Left colon (tissue), 2 donors: ENCODE results near the gene AMBP. TPM values are rescaled to one million over a fixed set of nuclear protein-coding genes. Genes with fewer than 3 reads are reported as not detected.

Experiments used
- ATAC-seq: fragments of 200-7000 bp; cut with Tn5 transposase; one replicate; pipeline ENCODE4 v1.9.1; 2020; ENCODE audit warnings: mild to moderate bottlenecking, moderate library complexity
- DNase-seq, 2 donors: peaks; one replicate each; pipeline ENCODE4 v3.0.0-alpha.2; 2020
- intact Hi-C, 2 donors: fragments of 100-400 bp; cut with DNase I in 1 of 2; cut with micrococcal nuclease in 1 of 2; formaldehyde crosslinking; loops; one replicate each; pipeline versions ENCODE4 v1.11.2 to v1.14.0; 2022; cut with DNase I, micrococcal nuclease
- total RNA-seq, 2 donors: library from RNA; stranded (reverse); fragmentation: NEBNext Ultra II Directional; extraction: Animal tissue kit (Norgen Biotek cat#: 25700); gene quantifications; one replicate each; pipeline ENCODE4 v1.2.1, GENCODE V29; 2021
- donor health status: DM: no; HTN: no; CAD: no.
- donor health status: DM: yes; HTN: yes; CAD: no.

The AMBP gene
- total RNA-seq, 2 donors from 2014 or later: 0.39 to 0.64 TPM

- DNase-seq (no peak), ATAC-seq (no peak)
- intact Hi-C loops: no loop called here
These were observed 50.1 kb downstream of the AMBP start for GRCh38 chr9:114027863-114028465.

GRCh38 chr9:114027159-114027862 is 50.8 kb downstream of the AMBP start:
- intact Hi-C loops: no loop called here
- DNase-seq (no peak), ATAC-seq (no peak)

- no peak for ATAC-seq
- no peak for DNase-seq
These were observed 51.8 kb downstream of the AMBP start for GRCh38 chr9:114026335-114026734.

GRCh38 chr9:114025760-114026159 is 52.3 kb downstream of the AMBP start:
- ATAC-seq (no peak), DNase-seq (no peak)
- intact Hi-C loops: no loop called here

More at GRCh38 chr9:114026335-114026734, 51.8 kb downstream of the AMBP start:
- intact Hi-C loops: no loop called here

- no peak for DNase-seq
- intact Hi-C loops: no loop called here
- no peak for ATAC-seq
These were observed 52.8 kb downstream of the AMBP start for GRCh38 chr9:114025196-114025753.

GRCh38 chr9:114023961-114024360 is 54.1 kb downstream of the AMBP start:
- DNase-seq (no peak), ATAC-seq (no peak)
- intact Hi-C loops: no loop called here

- intact Hi-C loops: no loop called here
These were observed 56.5 kb downstream of the AMBP start for GRCh38 chr9:114021578-114021977.

GRCh38 chr9:114017741-114018715 is 60.1 kb downstream of the AMBP start:
- intact Hi-C loops: no loop called here
- DNase-seq (no peak), ATAC-seq (no peak)

More at GRCh38 chr9:114021578-114021977, 56.5 kb downstream of the AMBP start:
- DNase-seq (no peak), ATAC-seq (no peak)

GRCh38 chr9:114016629-114017423 is 61.3 kb downstream of the AMBP start:
- no peak for ATAC-seq
- intact Hi-C loops: no loop called here
- DNase-seq: peak in 1 of 2 donors; percentile 10

GRCh38 chr9:114016101-114016500 is 62.0 kb downstream of the AMBP start:
- DNase-seq (peak in 1 of 2 donors; percentile 15), ATAC-seq (no peak)
- intact Hi-C loops: no loop called here

GRCh38 chr9:114015607-114016006 is 62.5 kb downstream of the AMBP start:
- ATAC-seq (no peak), DNase-seq (no peak)
- intact Hi-C loops: no loop called here

- DNase-seq (no peak), ATAC-seq (no peak)
- intact Hi-C loops: no loop called here
These were observed 64.1 kb downstream of the AMBP start for GRCh38 chr9:114014044-114014443.

GRCh38 chr9:114012126-114012525 is 66.0 kb downstream of the AMBP start:
- DNase-seq (peak in 1 of 2 donors; percentile 5), ATAC-seq (no peak)
- intact Hi-C loops: no loop called here

GRCh38 chr9:114011313-114011712 is 66.8 kb downstream of the AMBP start:
- DNase-seq: peak in 1 of 2 donors; percentile 10

More at GRCh38 chr9:114011313-114011712, 66.8 kb downstream of the AMBP start:
- intact Hi-C loops: no loop called here
- ATAC-seq: no peak
